Uterus (tissue), 4 donors: ENCODE results near the gene IL17RB. TPM values are rescaled to one million over a fixed set of nuclear protein-coding genes. Genes with fewer than 3 reads are reported as not detected.

Experiments
- DNase-seq, 2 donors: peaks; one replicate each; pipeline ENCODE4 v3.0.0-alpha.2; 2019 to 2020
- H3K27ac ChIP-seq, 2 donors: fragments of 200-600 bp; sonication (generic); 1 replicate in 1 of 2; 2 replicates in 1 of 2; pipeline ENCODE4 v1.5.1; 2016 to 2018
- H3K27me3 ChIP-seq, 2 donors: fragments of 200-600 bp; sonication (generic); one replicate each; pipeline ENCODE4 v1.5.1; 2018 to 2019; ENCODE audit warnings: control low read depth in 1 of 2
- H3K36me3 ChIP-seq, 2 donors: fragments of 200-600 bp; sonication (generic); one replicate each; pipeline ENCODE4 v1.5.1; 2019; ENCODE audit warnings: control low read depth in 1 of 2
- H3K4me1 ChIP-seq, 2 donors: fragments of 200-600 bp; sonication (generic); one replicate each; pipeline ENCODE4 v1.5.1; 2018 to 2019; ENCODE audit warnings: control low read depth in 1 of 2
- H3K4me3 ChIP-seq, 2 donors: fragments of 200-600 bp; sonication (generic); 1 replicate in 1 of 2; 2 replicates in 1 of 2; pipeline ENCODE4 v1.5.1; 2018 to 2019; ENCODE audit warnings: mild to moderate bottlenecking in 1 of 2
- H3K9me3 ChIP-seq, 2 donors: fragments of 200-600 bp; sonication (generic); one replicate each; pipeline ENCODE4 v1.5.1; 2019; ENCODE audit warnings: control low read depth in 1 of 2
- CTCF ChIP-seq, 4 experiments: fragments of 200-600 bp in 2 of 4; fragments of 450-650 bp in 2 of 4; sonication (generic) in 2 of 4; IDR thresholded peaks; one replicate each; pipeline ENCODE4 v1.5.1; 2016 to 2019; ENCODE audit warnings: antibody characterized with exemption in 4 of 4, mild to moderate bottlenecking in 2 of 4, moderate library complexity in 1 of 4
- POLR2A ChIP-seq, 2 donors: fragments of 450-650 bp; IDR thresholded peaks; one replicate each; pipeline ENCODE4 v1.6.1; 2016; ENCODE audit warnings: antibody characterized with exemption in 2 of 2, mild to moderate bottlenecking in 1 of 2, moderate library complexity in 1 of 2
- intact Hi-C: fragments of 100-400 bp; cut with DNase I; formaldehyde crosslinking; loops from one replicate; pipeline ENCODE4 v1.15.1; 2023; ENCODE audit warnings: low total_unique reads
- total RNA-seq, 4 donors: library from RNA; depleted of rRNA in 3 of 4; stranded (reverse); fragments of >200 nt in 3 of 4; gene quantifications; one replicate each; pipeline versions ENCODE4 v1.1.0 to v1.2.4, GENCODE V29; 2014 to 2023
- donor health status: DM: yes; HTN: yes; CAD: no.

Gene IL17RB
- total RNA-seq, 4 donors from 2014 or later = 1.3 to 4.6 (median 2.8) TPM; not detected in 1

- Histone ChIP-seq H3K36me3 (no peaks in the 10 kb centered on the region), H3K27me3 (no peaks in the 10 kb centered on the region), H3K4me1 (no peaks in the 10 kb centered on the region), H3K27ac (no peak overlapping the region), H3K4me3 (no peak overlapping the region), H3K9me3 (no peaks in the 10 kb centered on the region)
- no peak for TF ChIP-seq POLR2A (IDR thresholded peaks at IDR 0.05)
- TF ChIP-seq CTCF (IDR thresholded peaks at IDR 0.05) = no peak
- DNase-seq = no peak
- intact Hi-C loops = no loop called here
Observed at GRCh38 chr3:53817211-53817610, 29.2 kb upstream of the IL17RB start.

GRCh38 chr3:53817809-53818208 lies 28.6 kb upstream of the IL17RB start:
- H3K4me1 ChIP-seq = no peaks in the 10 kb centered on the region
- TF ChIP-seq CTCF (IDR thresholded peaks at IDR 0.05) (no peak), POLR2A (IDR thresholded peaks at IDR 0.05) (no peak)
- no peak for DNase-seq

GRCh38 chr3:53818221-53819162 lies 27.9 kb upstream of the IL17RB start:
- no peak overlapping the region for H3K4me3 ChIP-seq
- no peak for TF ChIP-seq CTCF (IDR thresholded peaks at IDR 0.05)
- TF ChIP-seq POLR2A (IDR thresholded peaks at IDR 0.05) = no peak
- intact Hi-C loops = no loop called here
- no peaks in the 10 kb centered on the region for H3K4me1 ChIP-seq
- no peak for DNase-seq
- H3K36me3 ChIP-seq = no peaks in the 10 kb centered on the region
- H3K27me3 ChIP-seq = no peaks in the 10 kb centered on the region
- no peak overlapping the region for H3K27ac ChIP-seq
- no peaks in the 10 kb centered on the region for H3K9me3 ChIP-seq

More at GRCh38 chr3:53817809-53818208, 28.6 kb upstream of the IL17RB start:
- no peaks in the 10 kb centered on the region for H3K36me3 ChIP-seq
- H3K27me3 ChIP-seq = no peaks in the 10 kb centered on the region
- no peak overlapping the region for H3K4me3 ChIP-seq
- intact Hi-C loops = no loop called here
- H3K27ac ChIP-seq = no peak overlapping the region
- H3K9me3 ChIP-seq = no peaks in the 10 kb centered on the region

- intact Hi-C loops = no loop called here
- no peak for DNase-seq
- no peak for TF ChIP-seq CTCF (IDR thresholded peaks at IDR 0.05)
- no peak for TF ChIP-seq POLR2A (IDR thresholded peaks at IDR 0.05)
- Histone ChIP-seq H3K27ac (no peak overlapping the region), H3K36me3 (no peaks in the 10 kb centered on the region), H3K27me3 (no peaks in the 10 kb centered on the region), H3K4me1 (no peaks in the 10 kb centered on the region), H3K4me3 (no peak overlapping the region), H3K9me3 (no peaks in the 10 kb centered on the region)
Observed at GRCh38 chr3:53819163-53819868, 27.1 kb upstream of the IL17RB start.

GRCh38 chr3:53820084-53820483 lies 26.3 kb upstream of the IL17RB start:
- H3K4me1 ChIP-seq = no peaks in the 10 kb centered on the region
- H3K4me3 ChIP-seq = no peak overlapping the region
- H3K9me3 ChIP-seq = no peaks in the 10 kb centered on the region
- H3K27me3 ChIP-seq = no peaks in the 10 kb centered on the region
- H3K27ac ChIP-seq = no peak overlapping the region
- intact Hi-C loops = no loop called here
- H3K36me3 ChIP-seq = no peaks in the 10 kb centered on the region
- DNase-seq = no peak
- TF ChIP-seq CTCF (IDR thresholded peaks at IDR 0.05) = no peak
